Measurements from ENCODE around the gene PKIG. TPM values are rescaled to one million over a fixed set of nuclear protein-coding genes. Genes with fewer than 3 reads are reported as not detected.
A peak's percentile ranks its signal among the peaks of the same experiment; 100 is the strongest.

The PKIG gene
- total and polyA plus RNA-seq, 9 of the 15 experiments (the other 6 are each of a cell fraction or from before 2014, with no cell fraction given), result 0.13 to 7.0 (median 4.7) TPM

DNA sequence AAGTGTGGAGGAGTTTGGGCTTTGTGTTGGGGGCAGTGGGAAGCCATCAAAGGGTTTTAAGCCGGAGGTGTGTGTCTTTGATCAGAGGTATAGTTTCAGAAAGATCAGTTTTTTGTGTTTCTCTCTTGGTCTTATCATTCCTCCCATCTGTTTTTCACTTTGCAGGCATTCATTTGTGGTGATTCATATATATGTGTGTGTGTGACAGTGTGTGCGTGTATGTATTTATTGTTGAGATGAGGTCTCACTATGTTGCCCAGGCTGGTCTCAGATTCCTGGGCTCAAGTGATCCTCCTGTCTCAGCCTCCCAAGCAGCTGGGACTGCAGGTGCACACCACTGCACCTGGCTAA, 49.4 kb upstream of the PKIG start (continued):
- TF ChIP-seq, protein P1, sequence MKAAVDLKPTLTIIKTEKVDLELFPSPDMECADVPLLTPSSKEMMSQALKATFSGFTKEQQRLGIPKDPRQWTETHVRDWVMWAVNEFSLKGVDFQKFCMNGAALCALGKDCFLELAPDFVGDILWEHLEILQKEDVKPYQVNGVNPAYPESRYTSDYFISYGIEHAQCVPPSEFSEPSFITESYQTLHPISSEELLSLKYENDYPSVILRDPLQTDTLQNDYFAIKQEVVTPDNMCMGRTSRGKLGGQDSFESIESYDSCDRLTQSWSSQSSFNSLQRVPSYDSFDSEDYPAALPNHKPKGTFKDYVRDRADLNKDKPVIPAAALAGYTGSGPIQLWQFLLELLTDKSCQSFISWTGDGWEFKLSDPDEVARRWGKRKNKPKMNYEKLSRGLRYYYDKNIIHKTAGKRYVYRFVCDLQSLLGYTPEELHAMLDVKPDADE (conservative IDR thresholded peaks at IDR 0.05; ENCODE audit: control insufficient read depth, low read depth, low read length), result no peak
- TF ChIP-seq SMARCA4 (IDR thresholded peaks at IDR 0.05), result peak; percentile 37; the same call in 1 of the 2 replicates
- no peak for TF ChIP-seq SLC30A9 (CRISPR knock-in tag; IDR thresholded peaks at IDR 0.05)

DNA sequence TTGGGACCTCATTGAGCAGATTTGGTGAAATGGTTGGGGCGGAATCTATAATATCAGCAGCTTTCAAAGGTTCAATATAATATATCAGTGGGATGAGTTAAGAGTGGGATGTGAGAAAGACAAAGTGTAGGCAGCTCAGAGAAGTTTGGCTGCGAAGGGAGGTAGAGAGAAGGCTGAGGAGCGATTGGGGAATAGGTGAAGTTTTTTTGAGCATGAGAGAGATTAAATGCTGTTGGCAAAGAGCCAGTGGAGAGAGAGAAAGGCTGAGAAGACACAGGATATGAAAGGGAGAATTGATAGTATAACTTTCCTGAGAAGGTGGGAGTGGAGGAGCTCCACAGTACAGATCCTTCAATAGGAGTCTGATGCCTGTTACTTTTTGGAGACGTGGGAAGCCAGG, 48.5 kb upstream of the PKIG start:
- in situ Hi-C loops (cut with MboI), result no loop called here
- Histone ChIP-seq H3K4me1 (replicated peaks in 1 of 2; ENCODE audit: control insufficient read depth in 2 of 2, insufficient read depth in 2 of 2, low read length in 2 of 2) (peaks cover 10% of the 10 kb centered on the region in 2 experiments; a peak in 4 of 5 replicates), H3K27me3 (ENCODE audit: control insufficient read depth in 2 of 2, insufficient read depth in 2 of 2, low read length in 2 of 2) (no peaks in the 10 kb centered on the region), H3K9me1 (ENCODE audit: control insufficient read depth, insufficient read depth, low read length) (no peaks in the 10 kb centered on the region), H3K36me3 (ENCODE audit: control insufficient read depth, insufficient read depth, low read length) (no peaks in the 10 kb centered on the region), H3K27ac (ENCODE audit: extremely low read depth, low read depth, low read length) (no peak overlapping the region), H3K4me2 (ENCODE audit: insufficient read depth, low read length) (no peak overlapping the region), H2AFZ (ENCODE audit: low read depth, low read length) (no peak overlapping the region), H3K9me3 (replicated peaks; ENCODE audit: control insufficient read depth, insufficient read depth, low read depth, low read length) (no peaks in the 10 kb centered on the region), H3K79me2 (ENCODE audit: control insufficient read depth, insufficient read depth, low read length) (no peaks in the 10 kb centered on the region), H3K4me3 (no peak overlapping the region), H4K20me1 (replicated peaks; ENCODE audit: control insufficient read depth, insufficient read depth, low read length) (no peaks in the 10 kb centered on the region), H3K9ac (ENCODE audit: insufficient read depth in 1 of 2, low read depth in 2 of 2, low read length in 2 of 2) (no peak overlapping the region)
- 27% methylated on average over 4 of the region's 4 CpGs for WGBS (ENCODE audit: insufficient coverage, low coverage, missing lambda C conversion rate)
- DNase-seq (ENCODE audit: extremely low read depth in 1 of 4, low spot score in 3 of 4) (peak in 2 of 4 experiments; percentile 13 to 51), ATAC-seq (no peak), FAIRE-seq (no peak)
- BruUV-seq (replicated peaks), result no TSS peak
- ChIA-PET POLR2A (no interaction called here), CTCF (ENCODE audit: low intra/inter-chr PET ratio) (interaction anchor here (0.6 kb wide), 1 partner anchor 15 kb away, joined by 3 read pairs; no protein-coding TSS in a partner anchor)
- intact Hi-C loops (cut with micrococcal nuclease), result no loop called here
- TF ChIP-seq PURB (CRISPR knock-in tag; IDR thresholded peaks at IDR 0.05; ENCODE audit: low read depth) (no peak), CREM (IDR thresholded peaks at IDR 0.05; ENCODE audit: low read depth) (no peak), NFIC (IDR thresholded peaks at IDR 0.05) (peak; percentile 92)

Measured in K562 (cell line).